MM.1S (cell line): ENCODE measurements around the gene GAB2.

Source experiments
- DNase-seq: peaks from one replicate; pipeline ENCODE4 v3.0.0-alpha.2; 2015
- H2AFZ ChIP-seq: fragments of 300-600 bp; sonication (generic); 2 replicates; pipeline ENCODE4 v1.6.0; 2016; ENCODE audit warnings: antibody characterized with exemption, low read length
- H3F3A ChIP-seq: fragments of 300-600 bp; sonication (generic); 2 replicates; pipeline ENCODE4 v1.6.1; 2016; ENCODE audit warnings: mild to moderate bottlenecking, antibody characterized with exemption, low read length, moderate library complexity, mixed read lengths; ENCODE audit not compliant: insufficient read depth
- H3K27ac ChIP-seq: fragments of 300-600 bp; sonication (generic); 2 replicates; pipeline ENCODE4 v1.5.1; 2016; ENCODE audit warnings: mild to moderate bottlenecking, low read length
- H3K27me3 ChIP-seq: fragments of 300-600 bp; sonication (generic); replicated peaks from 2 replicates; pipeline ENCODE4 v1.6.0; 2016; ENCODE audit warnings: low read length; ENCODE audit not compliant: insufficient read depth
- H3K36me3 ChIP-seq: fragments of 300-600 bp; sonication (generic); replicated peaks from 2 replicates; pipeline ENCODE4 v1.6.1; 2016; ENCODE audit warnings: mild to moderate bottlenecking, low read length, mixed read lengths; ENCODE audit not compliant: insufficient read depth
- H3K4me1 ChIP-seq: fragments of 300-600 bp; sonication (generic); 2 replicates; pipeline ENCODE4 v1.6.1; 2016; ENCODE audit warnings: low read length, mixed read lengths
- H3K4me2 ChIP-seq: fragments of 300-600 bp; sonication (generic); 2 replicates; pipeline ENCODE4 v1.6.0; 2016; ENCODE audit warnings: low read depth, low read length
- H3K4me3 ChIP-seq: fragments of 300-600 bp; sonication (generic); 2 replicates; pipeline ENCODE4 v1.5.1; 2016; ENCODE audit warnings: low read length, mixed read lengths
- H3K79me2 ChIP-seq: fragments of 300-600 bp; sonication (generic); 2 replicates; pipeline ENCODE4 v1.6.1; 2016; ENCODE audit warnings: mixed run types, low read length, mixed read lengths
- H3K9ac ChIP-seq: fragments of 300-600 bp; sonication (generic); 2 replicates; pipeline ENCODE4 v1.6.1; 2016; ENCODE audit warnings: low read length, mixed read lengths
- H3K9me2 ChIP-seq: fragments of 300-600 bp; sonication (generic); replicated peaks from 2 replicates; pipeline ENCODE4 v1.6.1; 2016; ENCODE audit warnings: mild to moderate bottlenecking, low read length, mixed read lengths; ENCODE audit not compliant: insufficient read depth
- H3K9me3 ChIP-seq: fragments of 300-600 bp; sonication (generic); replicated peaks from 2 replicates; pipeline ENCODE4 v1.6.1; 2016; ENCODE audit warnings: mild to moderate bottlenecking, low read length, mixed read lengths; ENCODE audit not compliant: insufficient read depth
- H4K20me1 ChIP-seq: fragments of 300-600 bp; sonication (generic); 2 replicates; pipeline ENCODE4 v1.6.1; 2016; ENCODE audit warnings: mild to moderate bottlenecking, low read length, moderate library complexity, mixed read lengths; ENCODE audit not compliant: insufficient read depth
- EZH2 ChIP-seq: fragments of 300-600 bp; sonication (generic); optimal IDR thresholded peaks from 2 replicates; pipeline ENCODE3; 2017; ENCODE audit warnings: low read depth, mild to moderate bottlenecking, antibody characterized with exemption, low read length, mixed read lengths
- EZH2phosphoT487 ChIP-seq: fragments of 300-600 bp; sonication (generic); IDR thresholded peaks from 2 replicates; pipeline ENCODE4 v1.6.1; 2018; ENCODE audit warnings: antibody characterized with exemption, low read length
- TF ChIP-seq, protein P1 (sequence below): fragments of 300-600 bp; sonication (generic); IDR thresholded peaks from 2 replicates; pipeline ENCODE4 v1.5.1; 2016; ENCODE audit warnings: antibody characterized with exemption, low read length, mixed read lengths

The GAB2 gene

DNA sequence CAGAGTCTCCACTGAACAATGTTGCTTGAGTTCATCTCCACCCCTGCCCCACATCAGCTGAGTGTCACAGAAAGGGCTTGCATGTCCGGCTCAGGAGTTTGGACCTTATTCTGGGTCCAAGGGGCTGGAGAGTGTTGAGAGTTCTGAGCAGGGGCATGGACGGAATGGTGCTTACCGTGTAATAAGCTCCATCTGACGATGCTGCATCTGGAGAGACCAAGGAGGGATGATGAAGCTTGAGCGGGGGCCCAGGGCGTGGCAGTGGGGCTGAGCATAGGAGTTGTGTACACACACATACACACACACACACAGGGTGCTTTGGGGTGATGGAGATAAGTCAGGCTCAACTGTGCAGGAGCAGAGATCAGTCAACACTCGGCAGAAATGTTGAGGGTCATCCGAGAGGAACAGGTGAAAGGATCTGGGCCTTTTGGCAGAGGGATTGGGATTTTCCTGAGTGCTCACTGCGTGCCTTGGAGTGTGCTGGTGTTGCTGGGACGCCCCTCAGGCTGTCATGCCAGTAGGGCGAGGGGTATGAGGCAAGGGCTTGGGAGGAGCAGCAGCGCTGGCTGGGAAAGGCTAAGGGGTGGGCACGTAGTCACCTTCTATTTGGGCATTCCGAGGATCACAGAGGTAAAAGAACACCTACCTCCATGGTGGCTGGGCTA is 226.6 kb downstream of the GAB2 start:
- H3F3A ChIP-seq: no peaks in the 10 kb centered on the region
- no peak overlapping the region for H2AFZ ChIP-seq
- no peak overlapping the region for H3K9ac ChIP-seq
- H4K20me1 ChIP-seq: no peaks in the 10 kb centered on the region
- H3K36me3 ChIP-seq: no peaks in the 10 kb centered on the region
- H3K4me3 ChIP-seq: no peak overlapping the region
- TF ChIP-seq EZH2phosphoT487 (no peak), EZH2 (no peak)
- TF ChIP-seq, protein P1, sequence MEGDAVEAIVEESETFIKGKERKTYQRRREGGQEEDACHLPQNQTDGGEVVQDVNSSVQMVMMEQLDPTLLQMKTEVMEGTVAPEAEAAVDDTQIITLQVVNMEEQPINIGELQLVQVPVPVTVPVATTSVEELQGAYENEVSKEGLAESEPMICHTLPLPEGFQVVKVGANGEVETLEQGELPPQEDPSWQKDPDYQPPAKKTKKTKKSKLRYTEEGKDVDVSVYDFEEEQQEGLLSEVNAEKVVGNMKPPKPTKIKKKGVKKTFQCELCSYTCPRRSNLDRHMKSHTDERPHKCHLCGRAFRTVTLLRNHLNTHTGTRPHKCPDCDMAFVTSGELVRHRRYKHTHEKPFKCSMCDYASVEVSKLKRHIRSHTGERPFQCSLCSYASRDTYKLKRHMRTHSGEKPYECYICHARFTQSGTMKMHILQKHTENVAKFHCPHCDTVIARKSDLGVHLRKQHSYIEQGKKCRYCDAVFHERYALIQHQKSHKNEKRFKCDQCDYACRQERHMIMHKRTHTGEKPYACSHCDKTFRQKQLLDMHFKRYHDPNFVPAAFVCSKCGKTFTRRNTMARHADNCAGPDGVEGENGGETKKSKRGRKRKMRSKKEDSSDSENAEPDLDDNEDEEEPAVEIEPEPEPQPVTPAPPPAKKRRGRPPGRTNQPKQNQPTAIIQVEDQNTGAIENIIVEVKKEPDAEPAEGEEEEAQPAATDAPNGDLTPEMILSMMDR: no peak
- no peak for DNase-seq
- H3K4me1 ChIP-seq: peaks cover 15% of the 10 kb centered on the region; the same call in 1 of the 2 replicates
- H3K9me3 ChIP-seq: no peaks in the 10 kb centered on the region
- H3K9me2 ChIP-seq: no peaks in the 10 kb centered on the region
- no peak overlapping the region for H3K27ac ChIP-seq
- no peaks in the 10 kb centered on the region for H3K27me3 ChIP-seq
- H3K79me2 ChIP-seq: 0 out of 2 replicates have a peak, but pooled peaks cover 5% of the 10 kb centered on the region
- no peak overlapping the region for H3K4me2 ChIP-seq

GRCh38 chr11:78190374-78190773 is 227.2 kb downstream of the GAB2 start:
- Histone ChIP-seq H3K4me1 (peaks cover 15% of the 10 kb centered on the region; the same call in 1 of the 2 replicates), H3K4me3 (no peak overlapping the region), H3K4me2 (no peak overlapping the region)

GRCh38 chr11:78189851-78190250 is 227.8 kb downstream of the GAB2 start:
- TF ChIP-seq EZH2phosphoT487 (no peak), EZH2 (no peak)
- TF ChIP-seq, protein P1: no peak
- H3K36me3 ChIP-seq: no peaks in the 10 kb centered on the region
- peaks cover 15% of the 10 kb centered on the region; the same call in 1 of the 2 replicates for H3K4me1 ChIP-seq
- H2AFZ ChIP-seq: no peak overlapping the region
- no peaks in the 10 kb centered on the region for H3K9me2 ChIP-seq
- H3K9ac ChIP-seq: no peak overlapping the region
- no peaks in the 10 kb centered on the region for H3F3A ChIP-seq
- no peak for DNase-seq
- H3K9me3 ChIP-seq: no peaks in the 10 kb centered on the region
- no peak overlapping the region for H3K27ac ChIP-seq
- H3K4me2 ChIP-seq: peak overlapping the region; percentile 94
- no peaks in the 10 kb centered on the region for H4K20me1 ChIP-seq
- no peaks in the 10 kb centered on the region for H3K27me3 ChIP-seq
- 0 out of 2 replicates have a peak, but pooled peaks cover 5% of the 10 kb centered on the region for H3K79me2 ChIP-seq
- H3K4me3 ChIP-seq: no peak overlapping the region

More at GRCh38 chr11:78190374-78190773, 227.2 kb downstream of the GAB2 start:
- no peak overlapping the region for H3K9ac ChIP-seq
- H3K9me3 ChIP-seq: no peaks in the 10 kb centered on the region
- H3K36me3 ChIP-seq: no peaks in the 10 kb centered on the region
- DNase-seq: no peak
- 0 out of 2 replicates have a peak, but pooled peaks cover 5% of the 10 kb centered on the region for H3K79me2 ChIP-seq
- TF ChIP-seq, protein P1: no peak
- no peak for TF ChIP-seq EZH2
- no peak for TF ChIP-seq EZH2phosphoT487
- H3K27me3 ChIP-seq: no peaks in the 10 kb centered on the region
- no peaks in the 10 kb centered on the region for H3F3A ChIP-seq
- H3K9me2 ChIP-seq: no peaks in the 10 kb centered on the region
- no peak overlapping the region for H3K27ac ChIP-seq
- H2AFZ ChIP-seq: no peak overlapping the region
- H4K20me1 ChIP-seq: no peaks in the 10 kb centered on the region
